GM18870 (cell line): ENCODE results near the gene FOXN3.
A peak's percentile ranks its signal among the peaks of the same experiment; 100 is the strongest.
"Not testable (repeated sequence)": the region's sequence is repeated elsewhere in the genome, so short reads cannot be mapped to it uniquely, and the experiment has no call there.

Experiments used
- ATAC-seq: cut with Tn5 transposase; IDR thresholded peaks from one replicate; pipeline ENCODE4 v1.9.1; 2021; ENCODE audit warnings: moderate library complexity; ENCODE audit not compliant: unreplicated experiment

The FOXN3 gene

GRCh38 chr14:89307409-89307808, 109.6 kb downstream of the FOXN3 start:
- ATAC-seq, result no peak

GRCh38 chr14:89304972-89305703, 111.9 kb downstream of the FOXN3 start:
- ATAC-seq, result peak; percentile 35

- ATAC-seq, result no peak
Measured at GRCh38 chr14:89304561-89304960, 112.5 kb downstream of the FOXN3 start.

- ATAC-seq, result peak; percentile 48
Measured at GRCh38 chr14:89303456-89304435, 113.3 kb downstream of the FOXN3 start.

GRCh38 chr14:89302396-89302950, 114.6 kb downstream of the FOXN3 start:
- no peak for ATAC-seq

- ATAC-seq, result no peak
Measured at GRCh38 chr14:89299587-89299986, 117.4 kb downstream of the FOXN3 start.

- no peak for ATAC-seq
Measured at GRCh38 chr14:89298056-89298834, 118.8 kb downstream of the FOXN3 start.

GRCh38 chr14:89296281-89296745, 120.7 kb downstream of the FOXN3 start:
- ATAC-seq, result no peak

GRCh38 chr14:89294872-89295271, 122.2 kb downstream of the FOXN3 start:
- no peak for ATAC-seq

GRCh38 chr14:89294469-89294868, 122.6 kb downstream of the FOXN3 start:
- not testable (repeated sequence) for ATAC-seq

GRCh38 chr14:89294060-89294459, 123.0 kb downstream of the FOXN3 start:
- ATAC-seq, result no peak

GRCh38 chr14:89293314-89293916, 123.6 kb downstream of the FOXN3 start:
- no peak for ATAC-seq

GRCh38 chr14:89292579-89293313, 124.3 kb downstream of the FOXN3 start:
- ATAC-seq, result no peak

- no peak for ATAC-seq
Measured at GRCh38 chr14:89291351-89291940, 125.6 kb downstream of the FOXN3 start.

GRCh38 chr14:89290813-89291212, 126.2 kb downstream of the FOXN3 start:
- ATAC-seq, result no peak

GRCh38 chr14:89289477-89289876, 127.6 kb downstream of the FOXN3 start:
- no peak for ATAC-seq

- ATAC-seq, result no peak
Measured at GRCh38 chr14:89288114-89288513, 128.9 kb downstream of the FOXN3 start.

- ATAC-seq, result no peak
Measured at GRCh38 chr14:89284333-89285058, 132.5 kb downstream of the FOXN3 start.
